Small intestine (tissue), 7 donors: ENCODE measurements around the gene ENOX1. TPM values are rescaled to one million over a fixed set of nuclear protein-coding genes. Genes with fewer than 3 reads are reported as not detected.

ENCODE experiments used
- DNase-seq, 2 donors: peaks; one replicate each; pipeline versions ENCODE4 v3.0.0 to v3.0.0-alpha.2; 2013
- FAIRE-seq: peaks from 2 replicates; lab custom pipeline; 2012; peaks lifted over from hg19 to GRCh38; lab: Jason Lieb, UNC
- H3K27ac ChIP-seq, 3 donors: one replicate each; pipeline ENCODE4 v1.5.1; 2013; ENCODE audit warnings: low read length in 2 of 3, mild to moderate bottlenecking in 2 of 3, control low read depth in 1 of 3, inconsistent platforms in 1 of 3, low read depth in 1 of 3, moderate library complexity in 1 of 3
- H3K27me3 ChIP-seq, 3 donors: one replicate each; pipeline ENCODE4 v1.6.1; 2013; ENCODE audit warnings: low read length in 3 of 3, inconsistent platforms in 1 of 3; ENCODE audit not compliant: control insufficient read depth in 3 of 3, insufficient read depth in 3 of 3
- H3K36me3 ChIP-seq, 3 donors: one replicate each; pipeline ENCODE4 v1.6.1; 2013; ENCODE audit warnings: low read length in 3 of 3, inconsistent platforms in 1 of 3, low read depth in 1 of 3, mild to moderate bottlenecking in 1 of 3, moderate library complexity in 1 of 3; ENCODE audit not compliant: control insufficient read depth in 3 of 3, insufficient read depth in 2 of 3
- H3K4me1 ChIP-seq, 3 donors: one replicate each; pipeline ENCODE4 v1.6.1; 2013; ENCODE audit warnings: low read length in 2 of 3, inconsistent platforms in 1 of 3, low read depth in 1 of 3, mild to moderate bottlenecking in 1 of 3, moderate library complexity in 1 of 3; ENCODE audit not compliant: control insufficient read depth in 3 of 3, insufficient read depth in 2 of 3
- H3K4me3 ChIP-seq, 3 donors: one replicate each; pipeline ENCODE4 v1.5.1; 2013; ENCODE audit warnings: low read length in 3 of 3, control low read depth in 1 of 3, inconsistent platforms in 1 of 3, low read depth in 1 of 3, mild to moderate bottlenecking in 1 of 3, moderate library complexity in 1 of 3
- H3K9me3 ChIP-seq, 2 donors: one replicate each; pipeline ENCODE4 v1.6.1; 2013; ENCODE audit warnings: low read depth in 1 of 2, low read length in 1 of 2; ENCODE audit not compliant: control insufficient read depth in 2 of 2, insufficient read depth in 1 of 2
- WGBS, 3 donors: extraction: QIAGEN DNeasy Blood & Tissue Kit; methylation state at CpG; one replicate each; pipeline ENCODE4 v1.1.7; 2013; 5-methylcytosine and 5-hydroxymethylcytosine counted together
- polyA plus RNA-seq, 4 donors: library from polyadenylated mRNA; stranded (reverse) in 3 of 4; unstranded in 1 of 4; fragments of 200-250 nt in 3 of 4; fragments of 120-200 nt in 1 of 4; gene quantifications; one replicate each; pipeline versions ENCODE4 v1.2.1 to v1.2.3, GENCODE V29; 2013
- donor health status: healthy with polysubstance abuse.
- donor health status: control.
- donor health status: control.
- donor health status: Bipolar disorder and iron deficiency.
- donor health status: healthy.

Gene ENOX1
- polyA plus RNA-seq, 4 donors: 0.27 to 0.87 (median 0.72) TPM; not detected in 1

DNA sequence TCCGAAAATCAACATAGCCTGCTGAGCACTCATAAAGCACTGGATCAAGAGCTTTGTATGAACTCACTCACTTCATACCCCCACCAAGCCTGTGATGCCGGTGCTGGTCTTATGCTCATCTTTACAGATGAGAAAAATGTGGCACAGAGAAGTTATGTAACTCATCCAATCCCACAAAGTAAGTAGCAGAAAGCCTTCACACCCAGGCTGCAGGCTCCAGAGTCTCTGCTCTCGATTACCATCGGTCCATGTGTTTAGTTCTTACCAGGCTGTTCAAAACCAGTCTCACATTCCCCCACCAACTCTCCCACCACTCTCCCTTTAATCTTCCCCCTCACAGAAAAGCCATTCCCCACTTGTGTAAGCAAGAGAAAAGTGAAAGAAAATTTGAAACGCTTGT lies 487.4 kb downstream of the ENOX1 start:
- Histone ChIP-seq H3K36me3 (no peaks in the 10 kb centered on the region), H3K27me3 (peaks cover 0 to 2% (median 0%) of the 10 kb centered on the region in 3 donors), H3K27ac (no peak overlapping the region), H3K9me3 (no peaks in the 10 kb centered on the region), H3K4me3 (no peak overlapping the region), H3K4me1 (no peaks in the 10 kb centered on the region)
- DNase-seq: no peak
- FAIRE-seq: no peak
- WGBS, 3 donors: 71 to 81% (median 75%) methylated on average over 5 of the region's 5 CpGs

DNA sequence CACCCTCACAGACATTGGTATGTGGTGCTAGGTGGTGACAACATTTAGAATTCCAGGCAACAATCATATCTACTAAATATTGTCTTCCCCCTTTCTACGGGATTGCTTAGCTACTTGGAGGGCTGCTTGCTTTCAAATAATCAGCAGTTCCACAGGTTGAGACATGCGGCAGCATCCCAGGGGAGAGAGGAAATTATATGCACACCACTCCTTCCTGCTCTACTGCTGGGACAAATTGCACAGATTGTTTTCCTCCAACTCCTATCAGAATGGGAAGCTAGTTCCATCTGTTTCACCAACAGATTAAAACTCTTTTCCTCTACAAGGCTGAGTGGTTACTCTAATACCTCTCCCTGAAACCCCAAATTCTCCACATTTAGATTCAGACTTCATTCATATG lies 488.0 kb downstream of the ENOX1 start:
- H3K4me1 ChIP-seq: no peaks in the 10 kb centered on the region
- H3K27ac ChIP-seq: no peak overlapping the region
- no peak overlapping the region for H3K4me3 ChIP-seq
- peaks cover 0 to 2% (median 0%) of the 10 kb centered on the region in 3 donors for H3K27me3 ChIP-seq
- FAIRE-seq: no peak
- H3K9me3 ChIP-seq: no peaks in the 10 kb centered on the region
- WGBS, 3 donors: 68 to 93% (median 69%) methylated on average over 2 of the region's 2 CpGs
- no peak for DNase-seq
- H3K36me3 ChIP-seq: no peaks in the 10 kb centered on the region

DNA sequence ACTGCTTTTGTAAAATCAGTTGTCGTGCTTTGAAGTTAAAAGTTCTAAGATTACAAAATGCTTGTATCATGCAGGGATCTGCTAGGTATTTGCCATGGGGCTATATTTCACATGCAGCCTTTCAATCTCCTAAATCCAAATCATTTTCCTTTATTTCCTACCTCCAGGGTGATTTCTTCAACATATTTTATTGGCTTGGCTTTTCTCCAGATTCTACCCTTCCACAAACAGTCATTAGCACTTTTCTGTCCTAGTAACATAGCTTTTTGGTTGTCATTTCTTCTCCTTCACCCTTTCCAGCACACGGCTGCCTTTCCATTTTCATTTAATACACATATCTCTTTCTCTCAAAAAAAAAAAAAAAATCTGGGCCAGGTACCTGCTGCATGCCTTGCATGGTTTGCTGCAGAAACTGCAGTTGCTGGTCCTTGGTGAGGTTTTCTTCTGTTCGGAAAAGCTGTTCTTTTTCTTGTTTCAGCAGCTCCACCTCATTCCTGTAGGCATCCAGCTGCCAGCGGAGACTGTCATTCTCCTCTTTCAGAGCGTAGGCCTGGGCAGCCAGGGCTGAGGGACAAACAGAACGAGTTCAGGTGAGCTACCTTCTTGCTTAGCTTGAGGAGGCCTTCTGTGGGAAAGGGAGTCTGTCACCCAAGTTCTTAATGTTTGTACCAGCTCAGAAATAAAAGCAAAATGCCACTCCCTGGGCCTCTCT lies 488.6 kb downstream of the ENOX1 start:
- no peak overlapping the region for H3K27ac ChIP-seq
- no peak overlapping the region for H3K4me3 ChIP-seq
- no peaks in the 10 kb centered on the region for H3K36me3 ChIP-seq
- H3K4me1 ChIP-seq: no peaks in the 10 kb centered on the region
- peaks cover 0 to 2% (median 0%) of the 10 kb centered on the region in 3 donors for H3K27me3 ChIP-seq
- DNase-seq (no peak), FAIRE-seq (no peak)
- H3K9me3 ChIP-seq: no peaks in the 10 kb centered on the region
- WGBS, 3 donors: 81 to 85% (median 81%) methylated on average over 6 of the region's 6 CpGs

DNA sequence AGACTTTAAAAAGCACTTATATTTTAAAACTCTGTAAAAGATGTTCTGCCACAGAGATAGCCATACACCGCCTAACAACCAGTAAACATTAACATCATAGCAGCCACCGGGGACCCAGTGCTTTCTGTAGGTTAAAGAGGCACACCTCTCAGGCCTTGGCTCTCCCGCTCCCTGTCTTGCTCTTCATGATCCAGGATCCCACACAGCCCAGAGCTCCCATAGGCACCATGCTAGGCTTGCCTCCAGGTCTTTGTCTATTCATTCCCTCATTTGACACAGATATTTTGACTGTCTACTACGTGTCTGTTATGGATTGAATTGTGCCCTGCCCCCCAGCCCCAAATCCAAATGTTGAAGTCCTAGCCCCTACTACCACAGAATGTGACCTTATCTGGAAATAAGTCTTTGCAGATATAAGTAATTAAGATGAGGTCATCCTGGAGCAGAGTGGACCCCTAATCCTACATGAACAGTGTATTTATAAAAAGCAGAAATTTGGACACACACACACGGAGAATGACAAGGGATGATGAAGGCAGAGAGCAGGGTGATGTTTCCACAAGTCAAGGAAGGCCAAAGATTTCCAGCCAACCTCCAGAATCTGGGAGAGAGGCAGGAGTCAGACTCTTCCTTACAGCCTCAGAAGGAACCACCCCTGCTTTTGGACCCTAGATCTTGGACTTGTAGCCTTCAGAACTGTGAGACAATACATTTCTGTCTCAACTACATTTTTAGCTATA lies 490.8 kb downstream of the ENOX1 start:
- Histone ChIP-seq H3K27me3 (peaks cover 0 to 2% (median 0%) of the 10 kb centered on the region in 3 donors), H3K27ac (no peak overlapping the region), H3K9me3 (no peaks in the 10 kb centered on the region), H3K4me3 (no peak overlapping the region), H3K36me3 (no peaks in the 10 kb centered on the region), H3K4me1 (no peaks in the 10 kb centered on the region)
- DNase-seq (no peak), FAIRE-seq (no peak)
- 59 to 68% (median 67%) methylated on average over 5 of the region's 5 CpGs for WGBS, 3 donors

DNA sequence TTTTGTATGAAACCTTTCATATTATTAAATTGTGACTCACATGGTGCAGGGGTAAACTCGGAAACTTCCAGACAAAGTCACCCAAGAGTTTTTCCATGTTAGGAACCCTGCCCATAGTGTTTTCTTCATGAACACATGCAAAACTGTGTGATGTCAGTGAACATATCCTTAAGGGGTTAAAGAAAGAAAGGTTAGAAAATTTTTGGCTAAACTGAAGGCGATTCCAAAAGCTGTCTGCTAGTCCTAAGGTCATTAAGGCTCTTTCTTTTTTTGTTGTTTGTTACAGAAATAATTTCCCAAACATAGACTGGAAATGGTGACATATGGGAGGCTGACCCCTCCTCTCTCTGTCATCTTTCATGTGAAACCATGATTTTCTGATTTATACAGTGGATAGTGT lies 491.5 kb downstream of the ENOX1 start:
- Histone ChIP-seq H3K4me3 (no peak overlapping the region), H3K9me3 (no peaks in the 10 kb centered on the region), H3K27ac (no peak overlapping the region), H3K4me1 (no peaks in the 10 kb centered on the region), H3K36me3 (no peaks in the 10 kb centered on the region), H3K27me3 (peaks cover 0 to 2% (median 0%) of the 10 kb centered on the region in 3 donors)
- DNase-seq: no peak
- 50 to 55% (median 51%) methylated on average over 2 of the region's 2 CpGs for WGBS, 3 donors
- no peak for FAIRE-seq

DNA sequence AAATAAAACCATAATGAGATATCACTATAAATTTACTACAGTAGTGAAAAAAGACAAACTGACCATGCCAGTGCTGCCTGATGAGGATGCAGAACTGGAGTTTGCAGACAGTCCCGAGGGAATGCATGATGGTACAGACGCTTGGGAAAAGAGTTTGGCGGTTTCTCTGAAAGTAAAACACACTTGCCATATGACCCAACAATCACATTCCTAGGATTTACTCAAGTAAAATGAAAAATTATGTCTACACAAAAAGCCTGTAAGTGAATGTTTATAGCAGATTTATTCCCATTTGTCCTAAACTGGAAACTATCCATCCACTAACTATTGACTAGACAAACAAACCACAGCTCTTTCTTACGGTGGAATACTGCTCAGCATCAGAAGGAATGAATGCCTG lies 492.4 kb downstream of the ENOX1 start:
- H3K4me1 ChIP-seq: no peaks in the 10 kb centered on the region
- no peak for DNase-seq
- no peak overlapping the region for H3K4me3 ChIP-seq
- H3K27me3 ChIP-seq: no peaks in the 10 kb centered on the region
- 76 to 89% (median 86%) methylated on average over 4 of the region's 4 CpGs for WGBS, 3 donors
- no peaks in the 10 kb centered on the region for H3K9me3 ChIP-seq
- no peaks in the 10 kb centered on the region for H3K36me3 ChIP-seq
- H3K27ac ChIP-seq: no peak overlapping the region
- FAIRE-seq: no peak

DNA sequence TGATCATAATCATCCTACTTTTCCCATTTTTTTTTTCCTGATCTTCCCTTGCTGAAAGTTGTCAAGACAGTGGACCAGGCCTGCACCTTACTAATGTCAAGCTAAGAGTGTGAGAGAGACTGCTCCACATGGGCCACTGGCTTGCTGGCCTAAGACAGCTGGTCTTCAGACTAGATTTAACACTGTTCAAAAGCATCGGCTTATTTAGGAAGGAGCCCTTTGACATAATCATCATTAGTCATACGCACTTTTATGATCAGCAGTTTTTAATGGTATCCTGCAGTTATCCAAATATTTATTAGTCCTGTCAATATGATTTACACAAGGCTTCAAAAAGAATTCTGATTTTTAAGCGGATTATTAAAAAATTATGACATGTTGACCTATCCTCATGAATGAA lies 492.8 kb downstream of the ENOX1 start:
- no peaks in the 10 kb centered on the region for H3K4me1 ChIP-seq
- H3K9me3 ChIP-seq: no peaks in the 10 kb centered on the region
- no peaks in the 10 kb centered on the region for H3K36me3 ChIP-seq
- no peak overlapping the region for H3K4me3 ChIP-seq
- DNase-seq (no peak), FAIRE-seq (no peak)
- no peaks in the 10 kb centered on the region for H3K27me3 ChIP-seq
- 67 to 77% (median 75%) methylated on average over 3 of the region's 3 CpGs for WGBS, 3 donors
- no peak overlapping the region for H3K27ac ChIP-seq

DNA sequence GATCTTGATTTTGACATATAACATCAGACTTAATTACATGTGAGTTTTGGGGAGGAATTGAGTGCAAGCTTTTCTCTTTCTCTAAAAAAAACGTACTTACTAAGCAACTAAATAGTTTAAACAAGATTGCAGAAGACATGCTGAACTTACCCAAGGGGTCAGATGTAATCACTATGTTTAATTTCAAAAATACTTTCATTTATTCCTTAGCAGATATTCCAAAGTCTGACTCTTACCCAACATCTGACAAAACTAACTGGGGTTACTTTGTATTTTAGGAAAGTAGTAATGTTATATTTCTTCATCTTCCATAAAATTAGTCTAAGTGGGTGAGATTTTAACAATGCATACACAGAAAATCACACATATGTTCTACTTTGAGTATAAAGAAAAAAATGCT lies 493.2 kb downstream of the ENOX1 start:
- Histone ChIP-seq H3K36me3 (no peaks in the 10 kb centered on the region), H3K4me3 (no peak overlapping the region), H3K9me3 (no peaks in the 10 kb centered on the region), H3K27me3 (no peaks in the 10 kb centered on the region), H3K4me1 (no peaks in the 10 kb centered on the region), H3K27ac (no peak overlapping the region)
- DNase-seq (no peak), FAIRE-seq (no peak)
- WGBS, 3 donors: 70 to 73% (median 72%) methylated on average over 1 of the region's 1 CpG
